Cardiac fibroblast (primary cell): Measurements from ENCODE around the gene ATXN1.
A peak's percentile ranks its signal among the peaks of the same experiment; 100 is the strongest.

Experiments used
- DNase-seq, 2 donors: peaks; one replicate each; pipeline versions ENCODE4 v3.0.0 to v3.0.0-alpha.2; 2010; ENCODE audit warnings: low read depth in 2 of 2
- H3K4me3 ChIP-seq, 2 donors: replicated peaks in 1 of 2; 1 replicate in 1 of 2; 2 replicates in 1 of 2; pipeline ENCODE4 v1.5.1; 2011; ENCODE audit warnings: low read depth in 2 of 2, low read length in 2 of 2, mild to moderate bottlenecking in 2 of 2, moderate library complexity in 1 of 2
- TF ChIP-seq, protein P1 (sequence below): IDR thresholded peaks from one replicate; pipeline ENCODE4 v1.5.1; 2011; ENCODE audit warnings: low read depth, mild to moderate bottlenecking, low read length, inconsistent platforms

The ATXN1 gene

DNA sequence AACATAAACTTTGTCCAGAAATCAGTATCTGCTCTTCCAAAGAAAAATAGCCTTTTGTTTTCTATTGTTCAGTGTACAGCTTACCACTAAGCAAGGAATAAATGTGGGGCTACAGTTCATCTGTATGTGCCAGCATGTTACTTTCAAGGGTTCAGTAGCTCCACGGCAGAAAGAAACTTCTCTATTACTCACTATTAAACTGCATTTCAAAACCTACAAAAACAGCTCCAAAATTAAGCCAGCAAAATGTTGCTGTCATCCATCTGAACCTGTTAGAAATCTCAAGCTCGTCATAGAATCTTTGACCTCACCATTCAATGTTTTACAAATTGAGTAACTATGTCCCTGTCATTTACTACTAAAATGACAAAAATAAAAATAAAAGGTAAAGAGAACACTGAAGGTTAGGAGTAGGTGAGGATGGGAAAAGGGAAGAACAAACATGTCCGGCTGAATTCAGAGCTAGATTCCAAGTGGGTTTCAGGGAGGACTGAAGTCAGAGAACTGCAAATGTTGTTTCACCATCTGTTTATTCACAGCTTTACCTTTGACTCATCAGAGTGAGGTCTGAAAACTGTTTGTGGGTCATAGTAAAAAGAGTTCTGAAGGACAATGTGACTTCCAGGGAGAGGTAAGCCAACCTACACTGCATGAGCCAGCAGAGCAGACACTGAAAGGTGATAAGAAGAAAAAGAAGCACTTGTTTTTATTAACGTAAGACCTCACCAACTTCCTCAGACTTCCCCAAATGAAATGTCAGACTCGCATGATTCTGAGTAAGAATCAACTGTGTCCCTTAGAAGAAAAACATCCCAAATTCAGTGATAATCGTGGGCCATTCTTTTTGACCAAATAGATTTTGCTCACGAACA, 62.0 kb downstream of the ATXN1 start:
- no peak overlapping the region for H3K4me3 ChIP-seq
- DNase-seq = peak in 1 of 2 donors; percentile 67
- TF ChIP-seq, protein P1, sequence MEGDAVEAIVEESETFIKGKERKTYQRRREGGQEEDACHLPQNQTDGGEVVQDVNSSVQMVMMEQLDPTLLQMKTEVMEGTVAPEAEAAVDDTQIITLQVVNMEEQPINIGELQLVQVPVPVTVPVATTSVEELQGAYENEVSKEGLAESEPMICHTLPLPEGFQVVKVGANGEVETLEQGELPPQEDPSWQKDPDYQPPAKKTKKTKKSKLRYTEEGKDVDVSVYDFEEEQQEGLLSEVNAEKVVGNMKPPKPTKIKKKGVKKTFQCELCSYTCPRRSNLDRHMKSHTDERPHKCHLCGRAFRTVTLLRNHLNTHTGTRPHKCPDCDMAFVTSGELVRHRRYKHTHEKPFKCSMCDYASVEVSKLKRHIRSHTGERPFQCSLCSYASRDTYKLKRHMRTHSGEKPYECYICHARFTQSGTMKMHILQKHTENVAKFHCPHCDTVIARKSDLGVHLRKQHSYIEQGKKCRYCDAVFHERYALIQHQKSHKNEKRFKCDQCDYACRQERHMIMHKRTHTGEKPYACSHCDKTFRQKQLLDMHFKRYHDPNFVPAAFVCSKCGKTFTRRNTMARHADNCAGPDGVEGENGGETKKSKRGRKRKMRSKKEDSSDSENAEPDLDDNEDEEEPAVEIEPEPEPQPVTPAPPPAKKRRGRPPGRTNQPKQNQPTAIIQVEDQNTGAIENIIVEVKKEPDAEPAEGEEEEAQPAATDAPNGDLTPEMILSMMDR = no peak

DNA sequence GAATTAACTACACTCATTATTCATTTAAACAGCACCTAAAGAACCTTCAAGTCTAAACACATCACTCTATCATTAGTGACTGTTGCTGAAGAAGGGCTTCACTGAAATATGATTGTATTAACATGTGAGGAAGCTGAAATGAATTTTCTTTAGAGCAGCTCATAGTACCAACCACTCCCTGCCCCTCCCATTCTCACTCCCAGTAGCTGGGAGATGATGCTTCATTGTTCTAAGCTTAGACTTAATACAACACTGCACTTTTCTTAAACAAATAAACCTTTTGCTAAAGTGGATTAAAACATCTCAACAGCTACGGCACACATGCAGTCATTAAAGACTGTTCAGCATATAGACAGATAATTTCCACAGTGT, 63.1 kb downstream of the ATXN1 start:
- TF ChIP-seq, protein P1 = no peak
- peak in 1 of 2 donors; percentile 26 for DNase-seq
- no peak overlapping the region for H3K4me3 ChIP-seq

DNA sequence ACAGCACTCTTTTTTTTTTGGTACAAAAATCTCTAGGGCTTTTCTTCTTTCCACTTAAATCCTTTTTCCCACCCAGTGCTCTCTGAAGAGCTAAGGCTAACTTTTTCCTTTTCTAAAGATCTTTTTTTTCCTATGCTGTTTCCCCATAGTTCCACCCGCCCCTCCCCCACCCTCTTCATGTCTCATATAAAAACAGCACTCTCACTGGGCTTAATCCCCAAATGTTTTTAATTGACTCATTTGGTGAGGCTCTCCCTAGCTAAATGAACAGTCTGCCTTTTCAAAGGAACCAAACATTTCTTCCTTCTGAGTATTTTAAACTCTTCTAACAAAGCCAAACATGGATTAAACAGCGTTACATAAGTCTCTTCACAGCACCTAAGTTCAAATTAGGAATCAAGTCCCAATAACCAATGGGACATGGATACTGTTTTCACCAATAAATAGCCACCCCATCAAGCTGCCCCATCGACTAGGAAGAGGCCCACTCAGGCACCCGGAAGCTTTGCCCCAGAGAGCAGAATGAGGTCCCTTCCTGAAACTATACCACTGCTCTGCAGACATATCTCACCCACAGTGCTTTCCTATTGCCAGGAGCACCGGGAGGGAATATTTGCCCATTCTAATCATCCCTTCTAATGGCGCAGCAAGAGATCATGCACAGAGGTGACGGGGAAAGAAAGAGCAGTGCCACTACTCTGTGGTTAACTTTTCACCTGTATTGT, 63.7 kb downstream of the ATXN1 start:
- no peak for DNase-seq
- TF ChIP-seq, protein P1 = no peak
- H3K4me3 ChIP-seq = no peak overlapping the region

DNA sequence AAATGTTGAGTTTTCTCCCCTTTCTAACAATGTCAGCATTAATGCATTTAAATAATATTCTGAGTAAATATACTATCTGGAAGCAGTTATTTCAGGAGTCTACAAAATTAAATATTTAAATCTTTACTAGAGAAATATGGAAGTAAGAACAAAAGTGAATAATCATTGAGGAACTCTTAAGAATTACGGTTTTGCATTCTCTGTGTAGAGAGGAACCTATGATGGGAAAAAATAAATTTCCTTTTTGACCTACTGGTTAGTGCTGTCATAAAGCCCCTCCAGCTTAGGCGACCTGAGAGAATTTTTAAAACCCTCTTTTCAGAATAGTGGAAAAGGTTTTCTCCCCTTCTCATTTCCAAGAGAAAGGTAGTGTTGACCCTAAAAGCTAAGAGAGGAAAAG, 64.8 kb downstream of the ATXN1 start:
- TF ChIP-seq, protein P1 = no peak
- no peak for DNase-seq
- H3K4me3 ChIP-seq = no peak overlapping the region

DNA sequence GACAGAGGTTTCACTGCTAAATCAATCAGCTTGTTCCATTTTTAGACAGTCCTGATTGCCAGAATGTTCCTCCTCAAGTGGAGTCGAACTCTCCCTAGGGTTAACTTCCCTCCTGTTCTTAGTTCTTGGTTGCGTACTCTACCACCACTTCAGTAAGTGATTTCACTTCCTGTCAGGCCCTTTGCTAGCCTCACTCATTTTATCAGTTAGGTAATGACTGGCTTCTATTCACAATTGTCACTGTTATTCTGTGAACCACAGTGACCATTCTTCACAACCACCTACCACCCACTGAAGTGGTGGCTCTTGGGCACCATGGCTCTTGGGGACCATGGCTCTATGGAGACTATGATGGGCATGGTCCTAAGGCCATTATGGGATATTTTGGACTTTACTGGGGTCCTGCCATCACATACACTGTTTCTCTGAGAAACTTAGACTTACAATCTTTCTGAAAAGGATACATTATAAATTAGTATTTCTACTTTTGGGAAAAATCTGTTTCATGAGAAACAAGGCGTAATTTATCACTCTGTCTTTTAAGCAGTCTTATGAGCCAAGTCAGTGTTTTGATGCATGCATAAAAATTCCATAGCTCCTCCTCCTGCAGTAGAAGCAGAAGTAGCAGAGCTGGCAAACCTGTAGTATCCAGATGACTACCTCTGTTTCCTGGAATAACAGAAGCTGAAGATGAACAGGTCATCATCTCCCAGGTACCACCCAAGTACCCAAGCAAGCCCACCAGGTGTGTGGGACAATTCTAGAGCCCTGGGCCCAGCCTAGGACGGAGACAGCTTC, 66.3 kb downstream of the ATXN1 start:
- no peak overlapping the region for H3K4me3 ChIP-seq
- DNase-seq = no peak
- TF ChIP-seq, protein P1 = no peak

DNA sequence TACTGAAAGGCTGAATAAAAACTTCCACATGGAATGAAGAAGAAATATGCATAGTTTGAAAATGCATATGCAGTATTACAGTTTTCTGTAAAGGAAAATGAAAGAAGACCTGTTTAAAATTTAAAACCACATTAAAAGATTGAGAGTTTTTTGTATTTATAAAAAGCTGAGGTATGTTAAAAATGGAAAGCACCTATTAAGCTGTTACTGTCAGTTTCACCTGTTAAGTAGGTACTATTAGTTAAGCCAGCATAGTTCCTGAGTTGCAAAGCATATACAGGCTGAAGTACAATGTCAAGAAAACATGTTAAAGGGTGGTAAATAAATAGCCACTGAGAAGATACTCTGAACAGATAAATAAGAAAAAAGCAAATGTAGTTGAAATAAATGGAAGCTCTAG, 69.9 kb downstream of the ATXN1 start:
- DNase-seq = no peak
- TF ChIP-seq, protein P1 = no peak

More for the DNA sequence above, 69.9 kb downstream of the ATXN1 start:
- H3K4me3 ChIP-seq = no peak overlapping the region
